ENCODE results near the gene PCNX2. TPM values are rescaled to one million over a fixed set of nuclear protein-coding genes. Genes with fewer than 3 reads are reported as not detected.

Gene PCNX2
- total RNA-seq, 1 donor from 2014 or later: 29.5 TPM

DNA sequence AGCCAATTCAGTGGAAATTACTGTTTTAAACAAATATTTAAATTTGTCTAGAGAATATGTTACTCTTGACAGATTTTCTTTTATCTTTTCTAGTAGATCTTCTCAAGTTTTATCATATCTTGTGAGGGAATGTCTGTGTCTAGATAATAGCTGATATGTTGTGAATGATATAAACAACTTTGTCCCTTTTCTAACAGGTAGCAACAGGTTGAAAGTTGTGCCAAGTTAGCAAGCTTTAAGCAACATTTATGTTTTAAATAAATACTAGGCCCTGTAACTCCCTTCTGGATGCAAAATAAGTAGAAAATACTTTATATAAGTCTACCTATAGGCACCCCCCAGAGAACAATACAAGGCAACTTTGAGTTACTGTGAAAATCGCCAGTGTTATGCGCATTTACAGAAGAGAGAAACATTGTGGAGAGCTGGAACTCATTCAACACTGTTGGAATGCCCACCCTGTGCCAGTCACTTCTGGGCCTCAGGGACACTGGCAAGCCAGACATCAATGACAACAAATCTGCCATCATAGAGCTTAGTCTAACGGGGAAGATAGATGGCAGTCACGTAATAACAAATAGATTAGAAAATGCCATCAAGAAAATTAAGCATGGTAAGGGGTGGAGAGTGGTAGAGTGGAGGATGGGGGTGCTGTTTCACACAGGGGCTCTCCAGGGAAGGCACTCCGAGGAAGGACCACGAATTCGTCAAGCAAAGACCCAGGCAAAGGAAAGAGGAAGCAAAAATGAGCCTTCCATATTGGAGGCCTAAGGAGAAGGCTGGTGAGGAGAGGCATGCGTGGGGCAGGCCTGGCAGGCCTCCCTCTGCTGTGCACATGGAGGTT is 36.4 kb upstream of the PCNX2 start:
- no peaks in the 10 kb centered on the region for H3K27me3 ChIP-seq (ENCODE audit: control insufficient read depth, insufficient read depth, low read length)
- TF ChIP-seq, protein P1, sequence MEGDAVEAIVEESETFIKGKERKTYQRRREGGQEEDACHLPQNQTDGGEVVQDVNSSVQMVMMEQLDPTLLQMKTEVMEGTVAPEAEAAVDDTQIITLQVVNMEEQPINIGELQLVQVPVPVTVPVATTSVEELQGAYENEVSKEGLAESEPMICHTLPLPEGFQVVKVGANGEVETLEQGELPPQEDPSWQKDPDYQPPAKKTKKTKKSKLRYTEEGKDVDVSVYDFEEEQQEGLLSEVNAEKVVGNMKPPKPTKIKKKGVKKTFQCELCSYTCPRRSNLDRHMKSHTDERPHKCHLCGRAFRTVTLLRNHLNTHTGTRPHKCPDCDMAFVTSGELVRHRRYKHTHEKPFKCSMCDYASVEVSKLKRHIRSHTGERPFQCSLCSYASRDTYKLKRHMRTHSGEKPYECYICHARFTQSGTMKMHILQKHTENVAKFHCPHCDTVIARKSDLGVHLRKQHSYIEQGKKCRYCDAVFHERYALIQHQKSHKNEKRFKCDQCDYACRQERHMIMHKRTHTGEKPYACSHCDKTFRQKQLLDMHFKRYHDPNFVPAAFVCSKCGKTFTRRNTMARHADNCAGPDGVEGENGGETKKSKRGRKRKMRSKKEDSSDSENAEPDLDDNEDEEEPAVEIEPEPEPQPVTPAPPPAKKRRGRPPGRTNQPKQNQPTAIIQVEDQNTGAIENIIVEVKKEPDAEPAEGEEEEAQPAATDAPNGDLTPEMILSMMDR (IDR thresholded peaks at IDR 0.05; ENCODE audit: insufficient read depth, low read length, poor library complexity, severe bottlenecking): no peak
- DNase-seq (ENCODE audit: low read depth): no peak
- no peaks in the 10 kb centered on the region for H3K36me3 ChIP-seq (ENCODE audit: control insufficient read depth, insufficient read depth, low read length)
- no peak overlapping the region for H3K4me3 ChIP-seq (ENCODE audit: low read depth, low read length)

DNA sequence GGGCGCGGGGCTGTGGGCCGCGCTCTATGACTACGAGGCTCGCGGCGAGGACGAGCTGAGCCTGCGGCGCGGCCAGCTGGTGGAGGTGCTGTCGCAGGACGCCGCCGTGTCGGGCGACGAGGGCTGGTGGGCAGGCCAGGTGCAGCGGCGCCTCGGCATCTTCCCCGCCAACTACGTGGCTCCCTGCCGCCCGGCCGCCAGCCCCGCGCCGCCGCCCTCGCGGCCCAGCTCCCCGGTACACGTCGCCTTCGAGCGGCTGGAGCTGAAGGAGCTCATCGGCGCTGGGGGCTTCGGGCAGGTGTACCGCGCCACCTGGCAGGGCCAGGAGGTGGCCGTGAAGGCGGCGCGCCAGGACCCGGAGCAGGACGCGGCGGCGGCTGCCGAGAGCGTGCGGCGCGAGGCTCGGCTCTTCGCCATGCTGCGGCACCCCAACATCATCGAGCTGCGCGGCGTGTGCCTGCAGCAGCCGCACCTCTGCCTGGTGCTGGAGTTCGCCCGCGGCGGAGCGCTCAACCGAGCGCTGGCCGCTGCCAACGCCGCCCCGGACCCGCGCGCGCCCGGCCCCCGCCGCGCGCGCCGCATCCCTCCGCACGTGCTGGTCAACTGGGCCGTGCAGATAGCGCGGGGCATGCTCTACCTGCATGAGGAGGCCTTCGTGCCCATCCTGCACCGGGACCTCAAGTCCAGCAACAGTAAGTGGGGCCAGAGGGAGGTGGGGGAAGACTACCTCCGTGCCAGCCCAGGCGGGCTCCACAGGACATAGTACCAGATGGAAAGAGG is 32.8 kb upstream of the PCNX2 start:
- peak overlapping the region; percentile 60 for H3K4me3 ChIP-seq (ENCODE audit: low read depth, low read length)
- no peak for DNase-seq (ENCODE audit: low read depth)
- TF ChIP-seq, protein P1 (IDR thresholded peaks at IDR 0.05; ENCODE audit: insufficient read depth, low read length, poor library complexity, severe bottlenecking): no peak
- H3K27me3 ChIP-seq (ENCODE audit: control insufficient read depth, insufficient read depth, low read length): no peaks in the 10 kb centered on the region
- no peaks in the 10 kb centered on the region for H3K36me3 ChIP-seq (ENCODE audit: control insufficient read depth, insufficient read depth, low read length)

GRCh38 chr1:233327651-233328141 is 32.2 kb upstream of the PCNX2 start, which contains the start of gene MAP3K21:
Gene MAP3K21, plus strand, starts transcription at chr1:233327724. Its CDS starts 305 bp downstream, at chr1:233328029.
- H3K4me3 ChIP-seq (ENCODE audit: low read depth, low read length): peak within 1 kb of the TSS; percentile 60
- H3K27me3 ChIP-seq (ENCODE audit: control insufficient read depth, insufficient read depth, low read length): no peaks in the 10 kb centered on the region
- DNase-seq (ENCODE audit: low read depth): no peak
- H3K36me3 ChIP-seq (ENCODE audit: control insufficient read depth, insufficient read depth, low read length): no peaks in the 10 kb centered on the region
- TF ChIP-seq, protein P1 (IDR thresholded peaks at IDR 0.05; ENCODE audit: insufficient read depth, low read length, poor library complexity, severe bottlenecking): no peak

- TF ChIP-seq, protein P1 (IDR thresholded peaks at IDR 0.05; ENCODE audit: insufficient read depth, low read length, poor library complexity, severe bottlenecking): no peak
- Histone ChIP-seq H3K36me3 (ENCODE audit: control insufficient read depth, insufficient read depth, low read length) (no peaks in the 10 kb centered on the region), H3K4me3 (ENCODE audit: low read depth, low read length) (peak overlapping the region; percentile 38), H3K27me3 (ENCODE audit: control insufficient read depth, insufficient read depth, low read length) (no peaks in the 10 kb centered on the region)
- DNase-seq (ENCODE audit: low read depth): peak; percentile 56
Observed at GRCh38 chr1:233326811-233327650, 31.5 kb upstream of the PCNX2 start.

DNA sequence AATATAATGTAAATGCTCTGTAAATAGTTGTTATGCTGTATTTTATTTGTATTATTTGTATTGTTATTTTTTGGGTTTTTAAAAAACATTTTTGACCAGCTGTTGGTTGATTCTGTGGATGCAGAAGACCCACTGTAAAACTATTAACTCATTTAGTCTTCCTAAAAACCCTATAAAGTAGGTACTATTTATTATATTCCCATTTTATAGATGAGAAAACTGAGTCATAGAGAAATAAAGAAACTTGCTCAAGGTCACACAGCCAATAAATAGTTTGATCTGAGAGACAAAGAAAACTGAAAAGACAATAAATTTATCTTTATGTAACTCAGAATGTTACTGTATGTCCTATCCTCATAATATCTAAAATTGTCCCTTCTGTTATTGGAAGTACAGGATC is 30.8 kb upstream of the PCNX2 start:
- no peaks in the 10 kb centered on the region for H3K36me3 ChIP-seq (ENCODE audit: control insufficient read depth, insufficient read depth, low read length)
- no peak for DNase-seq (ENCODE audit: low read depth)
- TF ChIP-seq, protein P1 (IDR thresholded peaks at IDR 0.05; ENCODE audit: insufficient read depth, low read length, poor library complexity, severe bottlenecking): no peak
- H3K27me3 ChIP-seq (ENCODE audit: control insufficient read depth, insufficient read depth, low read length): no peaks in the 10 kb centered on the region
- no peak overlapping the region for H3K4me3 ChIP-seq (ENCODE audit: low read depth, low read length)
